Ammon's horn (tissue), 1 donor: ENCODE data around the gene EMX1.

Source experiments
- DNase-seq: peaks from one replicate; pipeline ENCODE4 v3.0.0-alpha.2; 2016; ENCODE audit warnings: low spot score

EMX1 gene

GRCh38 chr2:72942881-72943418, 25.6 kb downstream of the EMX1 start:
- no peak for DNase-seq

DNA sequence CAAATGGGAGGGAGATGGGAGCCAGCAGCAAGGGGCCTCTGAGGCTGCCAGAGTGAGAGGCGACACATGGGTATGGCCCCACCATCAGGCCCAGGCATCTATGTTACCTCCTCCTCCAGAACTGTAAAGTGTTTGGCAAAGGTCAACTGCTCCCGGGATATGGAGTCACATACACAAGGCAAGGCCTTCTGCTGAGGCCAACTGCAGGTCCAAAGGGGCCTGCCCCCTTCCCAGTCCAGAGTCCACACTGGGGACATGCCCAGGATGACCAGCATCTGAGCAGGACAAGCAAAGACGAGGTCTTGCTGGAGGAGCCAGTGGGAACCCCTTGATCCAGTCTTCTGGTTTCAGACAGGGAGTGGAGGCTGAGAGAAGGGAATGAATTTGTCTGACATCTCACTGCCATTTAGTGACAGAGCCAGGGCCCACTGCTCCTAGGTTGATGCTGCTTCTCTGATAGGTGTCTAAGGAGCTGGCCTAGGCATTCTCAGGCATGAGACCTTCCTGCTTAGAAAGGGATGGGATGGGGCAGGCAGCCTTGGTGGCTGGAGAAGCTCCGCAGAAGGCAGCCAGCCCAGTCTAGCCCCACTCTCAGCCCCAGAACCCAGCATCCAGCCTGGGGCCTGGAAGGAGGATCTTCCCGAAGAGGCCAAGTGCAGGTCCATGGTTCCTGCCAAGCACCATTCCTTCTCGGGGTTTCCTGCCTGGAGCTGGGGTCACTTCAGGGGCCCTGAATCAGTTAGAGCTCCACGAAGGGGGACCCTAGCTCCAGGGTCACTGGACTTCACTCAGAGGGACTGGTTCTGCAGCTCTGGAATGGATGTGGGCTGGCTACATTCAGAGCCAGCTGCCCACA, 26.4 kb downstream of the EMX1 start:
- DNase-seq: no peak

DNA sequence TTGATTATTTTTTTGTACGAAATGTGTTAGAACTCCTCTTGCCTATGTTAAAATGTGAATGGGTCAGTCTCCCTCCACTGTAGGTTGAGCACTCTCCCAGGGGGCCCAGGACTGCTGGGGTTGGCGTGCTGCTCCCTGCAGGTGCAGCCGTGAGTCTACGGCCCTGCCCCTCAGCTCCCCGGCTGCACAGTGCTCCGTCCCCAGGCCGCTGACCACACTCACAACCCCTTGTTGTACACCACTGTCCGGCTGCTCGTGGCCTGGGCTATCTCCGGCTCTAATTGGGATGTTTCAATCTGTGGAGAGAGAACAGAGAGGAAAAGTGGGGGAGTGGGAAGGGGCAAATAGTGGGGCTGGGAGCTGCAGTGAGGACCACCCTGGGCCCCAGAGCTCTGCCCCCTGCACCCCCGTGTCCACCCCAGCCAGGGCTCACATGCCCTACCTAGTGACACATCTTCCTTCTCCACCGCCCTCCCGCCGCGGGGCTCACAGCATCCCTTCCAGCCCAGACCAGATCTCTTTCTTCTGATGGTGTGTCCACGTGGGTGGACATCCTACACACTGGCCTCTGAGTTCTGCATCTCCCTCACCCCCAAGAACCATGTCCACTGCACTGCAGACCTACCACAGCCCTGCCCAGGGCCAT, 27.6 kb downstream of the EMX1 start:
- DNase-seq: no peak

DNA sequence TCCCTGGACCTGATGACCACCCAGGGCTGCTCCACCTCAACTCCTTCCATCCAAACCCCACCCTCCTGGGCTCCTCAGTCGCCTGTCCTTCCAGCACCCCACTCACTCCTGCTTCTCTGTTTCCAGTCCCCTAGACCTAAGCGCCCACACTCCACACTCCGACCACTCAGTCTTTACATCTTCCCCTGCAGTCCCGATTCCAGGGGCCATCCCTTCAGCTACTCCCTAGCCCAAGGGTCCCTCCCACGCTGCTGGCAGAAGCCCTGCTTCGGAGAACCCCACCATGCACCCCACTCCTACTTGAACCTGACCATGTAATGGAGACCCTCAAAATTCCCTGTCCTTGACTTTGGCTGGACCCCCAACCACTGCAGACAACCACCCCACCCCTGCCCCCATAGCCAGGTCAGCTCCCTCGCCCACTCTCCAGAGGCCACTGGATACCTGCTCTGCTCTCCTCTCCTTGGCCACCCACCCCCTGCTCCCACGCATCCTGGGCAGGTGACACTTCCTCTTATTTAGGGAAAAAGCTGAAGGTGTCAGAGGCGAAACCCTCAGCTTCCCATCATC, 28.2 kb downstream of the EMX1 start:
- no peak for DNase-seq

GRCh38 chr2:72946466-72946865, 29.1 kb downstream of the EMX1 start:
- no peak for DNase-seq

GRCh38 chr2:72947952-72948830, 30.9 kb downstream of the EMX1 start:
- DNase-seq: no peak

DNA sequence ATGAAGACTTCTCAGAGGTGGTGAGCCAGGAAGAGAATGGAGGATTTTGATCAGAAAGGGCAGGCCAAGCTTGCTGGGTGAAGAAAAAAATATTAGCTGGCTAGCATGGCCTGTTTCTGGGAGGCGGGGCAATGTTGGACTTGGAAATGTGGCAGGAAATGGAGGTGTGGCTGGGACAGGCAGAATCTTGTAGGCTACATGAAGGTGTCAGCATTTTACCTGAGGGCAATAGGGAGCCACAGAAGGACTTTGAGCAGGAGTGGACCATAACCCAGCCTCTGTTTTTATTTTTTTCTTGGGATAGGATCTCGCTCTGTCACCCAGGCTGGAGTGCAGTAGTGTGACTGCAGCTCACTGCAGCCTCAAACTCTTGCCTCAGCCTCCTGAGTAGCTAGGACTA, 31.7 kb downstream of the EMX1 start:
- DNase-seq: no peak

DNA sequence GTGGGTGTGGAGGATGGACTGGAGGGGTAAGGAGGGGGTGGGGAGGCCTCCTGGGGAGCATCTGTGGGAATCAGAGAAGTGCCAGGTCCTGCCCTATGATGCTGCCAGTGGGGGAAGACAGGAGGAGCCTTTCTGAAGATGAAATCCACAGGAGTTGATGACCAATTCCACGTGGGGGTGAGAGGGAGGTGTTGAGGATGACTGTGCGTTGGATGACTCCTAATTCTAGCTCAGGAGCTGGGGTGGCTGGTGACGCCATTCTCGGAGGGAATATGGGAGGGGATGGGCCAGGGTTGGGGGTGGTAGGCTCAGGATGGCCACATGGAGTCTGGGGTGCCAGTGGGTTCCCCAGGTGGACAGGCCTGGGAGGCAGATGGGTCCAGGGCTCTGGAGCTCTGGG, 32.3 kb downstream of the EMX1 start:
- no peak for DNase-seq

DNA sequence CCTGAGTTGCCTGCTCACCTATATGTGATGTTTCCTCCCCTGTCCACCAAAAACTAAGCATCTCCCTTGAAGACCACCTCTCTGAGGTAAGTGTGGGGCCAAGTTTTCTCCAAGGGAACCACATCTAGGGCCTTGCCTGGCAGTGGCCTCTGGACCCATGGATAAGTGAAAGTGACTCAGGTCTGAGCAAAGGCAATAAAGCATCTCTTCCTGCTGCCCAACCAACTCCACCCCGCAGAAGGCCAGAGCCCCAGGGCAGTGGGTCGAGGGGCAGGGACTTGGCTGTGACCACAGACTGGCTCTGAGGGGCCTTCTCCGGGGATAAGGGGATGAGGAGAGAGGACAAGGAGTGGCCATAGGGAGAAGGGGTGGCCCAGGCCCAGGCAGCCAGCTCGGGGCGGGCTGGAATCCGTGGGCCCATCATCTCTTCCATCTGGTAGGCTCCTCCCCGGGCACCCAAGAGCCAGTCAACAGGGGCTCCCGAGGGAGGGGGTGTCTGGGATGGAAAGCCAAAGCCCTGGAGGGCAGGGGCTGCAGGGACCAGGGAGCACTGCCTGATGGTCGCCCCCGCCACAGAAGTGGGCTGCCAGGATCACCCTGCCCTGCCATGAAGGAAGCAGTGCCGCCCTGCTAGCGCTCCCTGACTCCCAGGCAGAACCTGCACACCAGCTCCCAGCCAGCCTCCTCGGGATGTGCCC, 33.4 kb downstream of the EMX1 start:
- DNase-seq: no peak

DNA sequence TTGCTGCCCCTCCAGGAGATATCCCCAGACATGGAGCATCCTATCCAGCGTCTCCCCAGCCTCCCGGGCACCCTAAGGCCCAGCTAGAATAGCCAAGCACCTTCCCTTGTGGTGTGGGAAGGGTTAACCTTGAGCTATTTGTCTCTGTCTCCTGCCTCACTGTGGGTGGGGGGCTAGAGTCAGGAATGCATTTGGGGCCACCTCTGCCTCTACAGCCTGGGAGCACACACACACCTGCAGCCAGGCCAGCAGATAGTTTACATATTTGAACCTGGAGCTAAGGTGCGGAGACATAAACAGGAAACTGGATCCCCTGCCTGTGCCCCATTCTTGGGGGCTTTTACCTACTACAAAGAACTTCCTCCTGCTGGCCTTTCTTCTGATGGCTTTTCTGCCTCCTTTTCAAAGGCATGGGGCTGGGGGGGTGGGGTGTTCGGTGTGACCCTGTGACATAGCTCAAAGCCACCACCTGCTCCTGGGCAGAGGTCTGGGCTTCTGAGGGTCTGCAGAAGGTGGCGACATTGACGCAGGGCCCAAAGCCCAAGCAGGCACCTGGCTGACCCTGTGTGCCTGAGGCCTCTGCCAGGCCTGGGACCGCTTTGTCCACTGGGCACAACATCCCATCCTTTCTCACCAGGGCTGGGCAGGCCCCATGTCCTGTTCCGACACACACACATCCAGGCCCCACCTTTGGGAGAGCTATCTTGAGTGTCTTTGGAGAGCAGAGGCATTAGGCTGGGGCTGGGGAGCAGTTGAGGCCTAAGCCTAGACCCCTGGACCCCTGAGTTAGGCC, 34.2 kb downstream of the EMX1 start:
- no peak for DNase-seq

GRCh38 chr2:72952110-72952823, 34.9 kb downstream of the EMX1 start:
- DNase-seq: no peak

DNA sequence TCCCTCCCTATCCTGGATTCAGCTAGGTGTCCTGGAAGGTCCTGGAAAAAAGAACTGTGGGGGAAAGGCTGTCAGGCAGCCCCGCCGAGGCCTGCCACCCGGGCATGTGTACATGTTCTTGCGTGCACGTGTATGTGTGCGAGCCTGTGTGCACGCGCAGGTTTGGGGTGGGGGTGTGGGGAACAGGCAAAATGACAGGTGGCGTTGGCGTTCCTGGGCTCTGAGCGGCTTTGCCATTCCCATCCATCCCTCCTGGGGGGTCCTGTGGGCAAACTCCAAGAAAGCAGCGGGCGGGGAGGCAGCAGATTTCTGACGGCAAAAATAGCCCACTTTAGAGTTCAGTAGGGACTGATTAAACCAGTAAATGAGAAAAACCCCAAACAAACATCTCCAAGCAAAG, 35.6 kb downstream of the EMX1 start:
- no peak for DNase-seq

- no peak for DNase-seq
Measured at GRCh38 chr2:72953528-72953927, 36.2 kb downstream of the EMX1 start.

- no peak for DNase-seq
Measured at GRCh38 chr2:72953976-72954375, 36.7 kb downstream of the EMX1 start.

GRCh38 chr2:72954376-72955227, 37.3 kb downstream of the EMX1 start:
- DNase-seq: no peak

DNA sequence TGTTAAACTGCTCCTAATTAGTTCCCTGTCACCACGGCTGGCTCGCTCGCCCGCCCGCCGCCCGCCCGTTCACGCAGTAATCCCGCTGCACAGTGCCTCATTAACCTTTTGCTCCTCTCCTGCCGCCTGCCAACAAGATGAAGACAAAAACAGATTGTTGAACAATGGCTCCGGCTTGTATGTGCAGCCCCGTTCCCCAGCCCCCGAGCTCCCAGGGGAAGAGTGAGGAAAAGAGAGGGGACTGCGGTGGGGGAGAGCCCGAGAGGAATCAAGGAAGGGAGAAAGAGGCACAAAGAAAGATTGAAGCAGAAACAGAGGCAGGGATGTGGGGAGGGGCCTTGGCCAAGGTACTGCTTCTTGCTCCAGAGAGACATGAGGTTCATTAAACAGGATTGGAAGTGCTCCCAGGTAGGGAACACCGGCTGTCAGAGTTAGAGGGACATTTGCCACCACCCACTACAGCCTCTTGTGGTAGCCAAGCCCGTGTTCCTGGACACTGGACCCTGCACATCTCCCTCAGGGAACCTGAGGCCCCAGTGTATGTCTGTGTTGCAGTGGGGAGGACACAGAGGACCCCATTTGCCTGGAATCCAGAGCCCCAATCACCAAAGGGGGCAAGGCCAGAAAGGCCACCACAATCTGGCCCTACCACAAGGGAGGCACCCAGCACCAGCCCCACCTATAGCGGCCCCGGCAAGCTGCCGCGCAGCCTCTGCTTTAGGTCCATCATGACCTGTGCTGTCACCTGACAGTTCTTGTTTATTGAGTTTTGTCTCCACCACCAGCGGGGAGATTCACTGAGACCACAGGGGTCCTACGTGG, 38.1 kb downstream of the EMX1 start:
- DNase-seq: no peak

GRCh38 chr2:72956050-72956395, 38.7 kb downstream of the EMX1 start:
- DNase-seq: no peak

- peak; percentile 63 for DNase-seq
Measured at GRCh38 chr2:72956936-72957335, 39.6 kb downstream of the EMX1 start.
